RCC 7860 (cell line): ENCODE measurements around the gene NEU4.
"Not testable (repeated sequence)": the region's sequence is repeated elsewhere in the genome, so short reads cannot be mapped to it uniquely, and the experiment has no call there.

Experiments
- DNase-seq: peaks from one replicate; pipeline ENCODE4 v3.0.0-alpha.2; 2015; ENCODE audit warnings: low spot score
- FAIRE-seq: peaks from 2 replicates; lab custom pipeline; 2012; peaks lifted over from hg19 to GRCh38; lab: Jason Lieb, UNC

NEU4 gene

DNA sequence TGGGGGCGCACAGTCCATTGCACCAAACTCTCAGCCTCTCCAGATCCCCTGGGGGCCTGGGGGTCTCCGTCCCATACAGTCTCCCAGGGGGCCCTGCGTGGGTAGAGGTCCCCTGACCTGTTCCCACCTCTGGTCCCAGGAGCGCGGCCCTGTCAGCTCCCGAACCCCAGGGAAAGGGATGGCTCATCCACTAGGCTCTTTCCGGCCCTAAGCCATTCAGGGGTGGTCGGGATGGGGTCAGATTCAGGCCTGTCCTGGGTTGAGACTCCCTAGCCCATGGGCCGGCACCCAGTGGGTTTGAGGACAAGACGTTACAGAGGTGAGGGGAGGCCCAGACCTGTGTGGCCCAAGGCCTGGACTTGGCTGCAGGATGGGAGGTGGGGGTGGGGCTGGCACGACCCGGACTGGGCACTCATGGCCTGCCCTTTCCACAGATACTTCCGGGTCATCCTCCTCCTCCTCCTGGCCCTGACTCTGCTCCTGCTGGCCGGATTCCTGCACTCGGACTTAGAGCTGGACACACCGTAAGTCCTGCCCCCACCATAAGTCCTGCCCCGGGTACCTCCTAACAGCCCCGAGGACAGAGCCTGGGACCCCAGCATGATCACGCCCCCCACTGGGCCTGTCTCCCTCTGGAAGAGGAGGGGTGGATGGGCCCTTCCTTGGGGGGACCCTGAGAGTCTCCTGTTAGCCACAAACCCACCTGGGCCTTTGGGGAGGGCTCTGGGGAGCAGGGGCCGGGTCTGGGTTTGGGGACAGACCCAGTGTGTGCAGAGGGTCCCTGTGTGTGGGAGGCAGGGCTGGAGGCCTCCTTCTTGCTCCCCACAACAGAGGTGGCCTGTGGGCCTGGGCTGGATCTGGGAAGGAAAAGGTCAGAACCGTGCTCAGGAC lies 10.1 kb upstream of the NEU4 start:
- DNase-seq (no peak), FAIRE-seq (no peak)

DNA sequence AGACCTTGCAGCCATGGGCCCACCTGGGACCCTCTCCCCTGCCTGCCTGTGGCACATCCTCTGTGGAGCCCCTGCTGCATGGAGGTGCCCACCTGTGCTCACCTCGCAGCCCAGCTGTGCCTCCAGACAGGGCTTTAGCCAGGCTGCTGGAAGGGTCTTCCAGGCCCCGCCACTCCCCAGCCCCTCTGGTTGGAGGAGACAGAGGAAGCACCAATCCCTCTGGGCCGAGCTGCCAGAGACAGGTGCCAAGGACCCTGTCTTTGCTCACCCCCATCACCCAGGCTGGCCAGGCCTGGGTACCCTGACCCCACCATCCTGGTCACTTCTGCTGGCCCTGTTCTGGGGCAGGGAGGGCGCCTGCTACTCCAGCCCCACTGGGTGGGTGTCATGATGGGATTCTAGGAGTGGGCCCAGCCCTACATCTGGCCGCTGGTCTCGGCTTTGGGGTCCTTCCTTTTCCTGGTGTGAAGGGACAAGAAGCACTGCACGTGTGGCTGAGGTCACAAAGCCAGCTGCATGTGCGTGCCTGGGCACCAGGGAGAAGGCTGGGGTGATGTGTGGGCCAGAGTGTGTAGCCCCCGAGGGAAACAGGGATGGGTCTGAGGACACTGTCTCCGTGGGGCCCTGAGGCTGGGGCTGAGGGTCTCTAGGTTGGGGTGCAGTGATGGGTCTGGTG lies 9.3 kb upstream of the NEU4 start:
- no peak for DNase-seq
- no peak for FAIRE-seq

GRCh38 chr2:241800198-241800903 lies 8.6 kb upstream of the NEU4 start:
- not testable (repeated sequence) for DNase-seq, FAIRE-seq

- no peak for FAIRE-seq
These were observed 7.2 kb upstream of the NEU4 start for GRCh38 chr2:241801611-241802420.

GRCh38 chr2:241802421-241803318 lies 6.3 kb upstream of the NEU4 start:
- FAIRE-seq (no peak), DNase-seq (no peak)

More at GRCh38 chr2:241801611-241802420, 7.2 kb upstream of the NEU4 start:
- no peak for DNase-seq

GRCh38 chr2:241803387-241804325 lies 5.3 kb upstream of the NEU4 start:
- no peak for FAIRE-seq
- DNase-seq = no peak

DNA sequence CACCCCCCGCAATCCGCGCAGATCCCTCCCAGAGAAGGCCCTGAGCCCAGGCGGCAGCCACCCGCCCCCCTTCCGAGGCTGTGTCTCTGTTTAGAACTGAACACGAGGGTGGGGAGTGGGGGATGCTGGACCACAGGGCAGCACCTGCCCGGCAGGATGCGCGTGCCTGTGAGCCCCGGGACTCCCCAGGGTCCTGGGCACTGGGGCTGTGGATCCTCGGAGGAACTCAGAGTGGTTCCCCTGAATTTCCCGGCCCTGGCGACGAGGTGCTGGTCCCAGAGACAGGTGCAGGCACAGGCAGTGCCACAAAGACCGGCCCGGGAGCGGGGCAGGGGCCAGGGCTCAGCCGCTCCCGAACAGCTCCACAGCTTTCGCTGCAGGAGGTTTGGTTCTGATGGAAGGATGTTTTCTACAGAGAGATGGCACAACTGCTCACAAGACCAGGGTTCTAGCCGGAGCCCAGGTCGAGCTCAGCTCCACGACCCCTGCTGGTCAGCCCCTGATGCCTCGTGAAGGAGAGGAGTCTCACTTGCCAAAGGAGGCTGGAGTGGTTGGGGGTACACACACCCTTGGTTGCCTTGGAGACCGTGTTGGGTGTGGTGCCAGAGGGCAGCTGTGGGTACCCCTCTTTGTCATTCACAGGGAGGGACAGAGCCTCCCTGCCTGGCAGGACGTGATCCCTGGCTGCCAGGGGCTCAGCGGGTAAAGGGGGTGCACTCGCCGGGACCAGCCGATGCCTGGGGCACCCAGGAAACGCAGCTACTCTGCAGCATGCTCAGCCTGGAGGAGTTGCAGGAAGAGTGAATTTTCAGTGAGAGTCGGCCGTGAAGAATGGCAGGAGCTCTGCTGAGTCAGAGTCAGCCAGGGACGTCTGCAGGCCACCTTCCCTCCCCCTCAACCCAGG lies 4.4 kb upstream of the NEU4 start:
- DNase-seq (peak; percentile 82), FAIRE-seq (no peak)

DNA sequence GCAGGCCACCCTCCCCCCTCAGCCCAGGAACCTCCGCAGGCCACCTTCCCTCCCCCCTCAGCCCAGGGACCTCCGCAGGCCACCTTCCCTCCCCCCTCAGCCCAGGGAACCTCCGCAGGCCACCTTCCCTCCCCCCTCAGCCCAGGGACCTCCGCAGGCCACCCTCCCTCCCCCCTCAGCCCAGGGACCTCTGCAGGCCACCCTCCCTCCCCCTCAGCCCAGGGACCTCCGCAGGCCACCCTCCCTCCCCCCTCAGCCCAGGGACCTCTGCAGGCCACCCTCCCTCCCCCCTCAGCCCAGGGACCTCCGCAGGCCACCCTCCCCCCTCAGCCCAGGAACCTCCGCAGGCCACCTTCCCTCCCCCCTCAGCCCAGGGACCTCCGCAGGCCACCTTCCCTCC lies 2.8 kb upstream of the NEU4 start:
- FAIRE-seq = not testable (repeated sequence)

DNA sequence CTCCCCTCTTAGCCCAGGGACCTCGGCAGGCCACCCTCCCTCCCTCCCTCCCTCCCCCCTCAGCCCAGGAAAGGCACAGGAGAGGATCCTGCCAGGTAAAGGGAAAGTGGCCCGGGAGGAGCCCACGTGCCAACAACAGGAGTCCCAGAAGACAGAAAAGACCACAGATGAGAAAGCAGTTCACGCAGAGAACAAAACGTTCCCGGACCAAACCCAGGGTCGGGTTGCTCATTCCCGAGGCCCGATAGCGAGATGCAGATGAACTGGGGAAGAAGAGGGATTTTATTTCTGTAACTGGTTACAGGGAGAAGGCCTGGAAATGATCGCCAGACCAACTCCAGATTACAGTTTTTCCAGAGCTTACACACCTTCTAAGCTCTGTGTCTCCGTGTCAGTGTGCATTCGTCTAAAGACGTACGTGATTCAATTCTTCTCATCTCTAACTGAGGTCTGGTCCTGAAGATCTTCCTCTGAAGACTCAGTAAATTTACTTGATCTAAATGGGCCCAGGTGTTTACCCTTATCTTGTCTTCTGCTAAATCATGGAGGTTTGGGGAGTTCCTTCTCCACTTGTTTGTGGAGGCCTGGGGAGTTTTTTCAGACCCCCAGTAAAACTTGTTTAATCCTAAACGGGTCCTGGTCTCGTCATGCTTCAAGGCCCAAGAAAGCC lies 807 bp upstream of the NEU4 start:
- no peak for FAIRE-seq
- no peak for DNase-seq

More for the DNA sequence above, 2.8 kb upstream of the NEU4 start:
- DNase-seq = peak; percentile 34

- DNase-seq (no peak), FAIRE-seq (no peak)
These were observed 652 bp downstream of the NEU4 start for GRCh38 chr2:241809383-241810306.

GRCh38 chr2:241810307-241811200 lies 1.6 kb downstream of the NEU4 start:
- DNase-seq (no peak), FAIRE-seq (no peak)

GRCh38 chr2:241811201-241811951 lies 2.4 kb downstream of the NEU4 start:
- DNase-seq = no peak
- FAIRE-seq = no peak

- FAIRE-seq = no peak
- no peak for DNase-seq
These were observed 3.1 kb downstream of the NEU4 start for GRCh38 chr2:241811952-241812729.
